ENCODE data around the gene CHORDC1.

GRCh38 chr11:90229791-90230190 is 6.9 kb upstream of the CHORDC1 start:
- TF ChIP-seq CTCF (IDR thresholded peaks at IDR 0.05) (no peak), REST (IDR thresholded peaks at IDR 0.05; ENCODE audit: insufficient read depth in 1 of 2, low read depth in 2 of 2, low read length in 1 of 2) (no peak)

Data from Panc1 (cell line).